NB4 (cell line): ENCODE measurements around the gene ZNF830.

Experiments
- MYC ChIP-seq: IDR thresholded peaks from 2 replicates; pipeline ENCODE4 v1.6.1; 2011; ENCODE audit warnings: low read depth, low read length
- POLR2A ChIP-seq: IDR thresholded peaks from 2 replicates; pipeline ENCODE4 v1.6.1; 2011; ENCODE audit warnings: mild to moderate bottlenecking; ENCODE audit not compliant: insufficient read length; ENCODE audit errors: extremely low read depth
- TF ChIP-seq, protein P1 (sequence below): IDR thresholded peaks from one replicate; pipeline ENCODE4 v1.5.1; 2012; ENCODE audit warnings: low read depth, low read length

DNA sequence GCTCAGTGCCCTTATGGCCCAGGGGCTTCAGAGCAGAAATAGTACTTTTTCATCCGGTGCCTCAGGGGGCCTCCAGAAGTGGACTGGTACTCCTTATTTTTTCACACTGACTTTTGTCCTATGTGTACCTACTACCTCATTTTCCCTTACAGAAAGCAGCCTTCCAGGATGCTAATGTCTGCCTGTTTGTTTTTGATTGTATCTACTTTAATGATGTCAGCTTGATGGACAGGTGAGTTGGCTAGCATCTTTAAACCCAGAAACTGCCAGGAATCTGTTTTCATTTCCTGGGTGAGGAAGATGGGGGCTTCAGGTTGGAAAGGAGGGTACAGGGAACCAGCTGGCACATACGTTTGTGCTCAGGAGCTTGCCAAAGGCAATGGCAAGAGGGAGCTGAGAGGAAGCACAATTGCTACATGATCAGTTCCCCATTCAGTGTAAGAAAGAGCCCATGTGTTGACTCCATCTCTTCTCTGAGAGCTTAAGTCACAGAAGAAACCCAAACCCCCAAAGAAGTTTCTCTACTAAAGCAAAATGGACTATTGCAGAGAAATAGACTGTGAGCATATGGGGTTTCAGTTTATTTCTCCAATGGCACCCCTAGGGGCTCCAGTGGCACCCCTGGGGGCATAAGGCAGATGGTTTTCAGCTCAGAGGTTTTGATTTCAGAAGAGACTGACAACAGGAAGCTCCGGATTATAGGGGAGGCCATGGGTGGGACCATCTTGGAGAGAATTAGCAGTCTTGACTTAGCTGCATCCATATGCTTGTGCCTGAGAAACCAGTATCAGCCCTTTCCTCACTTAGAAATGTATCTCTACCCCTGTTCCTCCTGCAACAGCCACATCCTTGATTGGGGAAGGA lies 35.3 kb downstream of the ZNF830 start:
- TF ChIP-seq, protein P1, sequence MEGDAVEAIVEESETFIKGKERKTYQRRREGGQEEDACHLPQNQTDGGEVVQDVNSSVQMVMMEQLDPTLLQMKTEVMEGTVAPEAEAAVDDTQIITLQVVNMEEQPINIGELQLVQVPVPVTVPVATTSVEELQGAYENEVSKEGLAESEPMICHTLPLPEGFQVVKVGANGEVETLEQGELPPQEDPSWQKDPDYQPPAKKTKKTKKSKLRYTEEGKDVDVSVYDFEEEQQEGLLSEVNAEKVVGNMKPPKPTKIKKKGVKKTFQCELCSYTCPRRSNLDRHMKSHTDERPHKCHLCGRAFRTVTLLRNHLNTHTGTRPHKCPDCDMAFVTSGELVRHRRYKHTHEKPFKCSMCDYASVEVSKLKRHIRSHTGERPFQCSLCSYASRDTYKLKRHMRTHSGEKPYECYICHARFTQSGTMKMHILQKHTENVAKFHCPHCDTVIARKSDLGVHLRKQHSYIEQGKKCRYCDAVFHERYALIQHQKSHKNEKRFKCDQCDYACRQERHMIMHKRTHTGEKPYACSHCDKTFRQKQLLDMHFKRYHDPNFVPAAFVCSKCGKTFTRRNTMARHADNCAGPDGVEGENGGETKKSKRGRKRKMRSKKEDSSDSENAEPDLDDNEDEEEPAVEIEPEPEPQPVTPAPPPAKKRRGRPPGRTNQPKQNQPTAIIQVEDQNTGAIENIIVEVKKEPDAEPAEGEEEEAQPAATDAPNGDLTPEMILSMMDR: no peak
- TF ChIP-seq POLR2A (no peak), MYC (no peak)
